Measurements from ENCODE around the gene FAM83D. TPM values are rescaled to one million over a fixed set of nuclear protein-coding genes. Genes with fewer than 3 reads are reported as not detected.

FAM83D gene
- polyA plus RNA-seq, 1 donor from 2014 or later, result 0.48 TPM

- H2AFZ ChIP-seq (ENCODE audit: low read depth, low read length), result no peak overlapping the region
- H3K9me2 ChIP-seq (ENCODE audit: insufficient read depth, low read length), result no peaks in the 10 kb centered on the region
- no peak overlapping the region for H3K4me3 ChIP-seq (ENCODE audit: low read length)
- no peaks in the 10 kb centered on the region for H3K27me3 ChIP-seq (ENCODE audit: insufficient read depth, low read depth, low read length)
- no peaks in the 10 kb centered on the region for H3F3A ChIP-seq (ENCODE audit: insufficient read depth, low read length, poor library complexity, severe bottlenecking)
- no peaks in the 10 kb centered on the region for H3K9me3 ChIP-seq (ENCODE audit: low read length)
- no peaks in the 10 kb centered on the region for H4K20me1 ChIP-seq (ENCODE audit: insufficient read depth)
- H3K4me2 ChIP-seq (ENCODE audit: low read length), result no peak overlapping the region
- no peak overlapping the region for H3K9ac ChIP-seq (ENCODE audit: low read length)
- TF ChIP-seq RAD21 (conservative IDR thresholded peaks at IDR 0.05), result no peak
- TF ChIP-seq EZH2 (IDR thresholded peaks at IDR 0.05; ENCODE audit: borderline replicate concordance, insufficient read depth, low read length, poor library complexity, severe bottlenecking), result no peak
- TF ChIP-seq TAF1 (IDR thresholded peaks at IDR 0.05; ENCODE audit: low read depth), result no peak
- no peak for TF ChIP-seq POLR2AphosphoS5 (IDR thresholded peaks at IDR 0.05)
- no peak for TF ChIP-seq CTCF (IDR thresholded peaks at IDR 0.05; ENCODE audit: poor library complexity, severe bottlenecking)
- no peak for TF ChIP-seq REST (IDR thresholded peaks at IDR 0.05; ENCODE audit: borderline replicate concordance)
- TF ChIP-seq MXI1 (conservative IDR thresholded peaks at IDR 0.05; ENCODE audit: poor library complexity, severe bottlenecking), result no peak
- TF ChIP-seq SMC3 (conservative IDR thresholded peaks at IDR 0.05; ENCODE audit: poor library complexity), result no peak
- no peak for TF ChIP-seq EP300 (conservative IDR thresholded peaks at IDR 0.05; ENCODE audit: poor library complexity, severe bottlenecking)
- H3K27ac ChIP-seq (ENCODE audit: low read length), result no peak overlapping the region
- H3K79me2 ChIP-seq (replicated peaks; ENCODE audit: insufficient read depth, low read length), result no peaks in the 10 kb centered on the region
- no peaks in the 10 kb centered on the region for H3K36me3 ChIP-seq (ENCODE audit: insufficient read depth, low read length)
Measured at GRCh38 chr20:38987777-38988176, 61.6 kb downstream of the FAM83D start.

GRCh38 chr20:38990728-38991127 lies 64.5 kb downstream of the FAM83D start:
- H3K36me3 ChIP-seq (ENCODE audit: insufficient read depth, low read length), result no peaks in the 10 kb centered on the region
- TF ChIP-seq EP300 (conservative IDR thresholded peaks at IDR 0.05; ENCODE audit: poor library complexity, severe bottlenecking) (no peak), EZH2 (IDR thresholded peaks at IDR 0.05; ENCODE audit: borderline replicate concordance, insufficient read depth, low read length, poor library complexity, severe bottlenecking) (no peak), MXI1 (conservative IDR thresholded peaks at IDR 0.05; ENCODE audit: poor library complexity, severe bottlenecking) (no peak), CTCF (IDR thresholded peaks at IDR 0.05; ENCODE audit: poor library complexity, severe bottlenecking) (no peak), SMC3 (conservative IDR thresholded peaks at IDR 0.05; ENCODE audit: poor library complexity) (no peak), REST (IDR thresholded peaks at IDR 0.05; ENCODE audit: borderline replicate concordance) (no peak), TAF1 (IDR thresholded peaks at IDR 0.05; ENCODE audit: low read depth) (no peak), POLR2AphosphoS5 (IDR thresholded peaks at IDR 0.05) (no peak)
- H3K79me2 ChIP-seq (replicated peaks; ENCODE audit: insufficient read depth, low read length), result no peaks in the 10 kb centered on the region
- H3K27ac ChIP-seq (ENCODE audit: low read length), result no peak overlapping the region
- H3K27me3 ChIP-seq (ENCODE audit: insufficient read depth, low read depth, low read length), result no peaks in the 10 kb centered on the region
- no peaks in the 10 kb centered on the region for H3F3A ChIP-seq (ENCODE audit: insufficient read depth, low read length, poor library complexity, severe bottlenecking)
- no peaks in the 10 kb centered on the region for H3K9me2 ChIP-seq (ENCODE audit: insufficient read depth, low read length)
- no peaks in the 10 kb centered on the region for H3K9me3 ChIP-seq (ENCODE audit: low read length)
- no peak overlapping the region for H3K9ac ChIP-seq (ENCODE audit: low read length)
- no peak overlapping the region for H3K4me2 ChIP-seq (ENCODE audit: low read length)
- H3K4me3 ChIP-seq (ENCODE audit: low read length), result no peak overlapping the region
- no peak overlapping the region for H2AFZ ChIP-seq (ENCODE audit: low read depth, low read length)
- no peaks in the 10 kb centered on the region for H4K20me1 ChIP-seq (ENCODE audit: insufficient read depth)
